OCI-LY1 (cell line): Measurements from ENCODE around the gene MARCOL.

Source experiments
- H2AFZ ChIP-seq: fragments of 200-600 bp; sonication (generic), shearing (Covaris generic); 2 replicates; pipeline ENCODE4 v1.6.0; 2014; ENCODE audit warnings: antibody characterized with exemption, mild to moderate bottlenecking, low read length
- H3F3A ChIP-seq: fragments of 200-600 bp; sonication (generic), shearing (Covaris generic); 2 replicates; pipeline ENCODE4 v1.6.0; 2014; ENCODE audit warnings: mild to moderate bottlenecking, antibody characterized with exemption, low read length, moderate library complexity; ENCODE audit not compliant: insufficient read depth
- H3K27ac ChIP-seq: fragments of 200-600 bp; sonication (generic); 2 replicates; pipeline ENCODE4 v1.5.1; 2014; ENCODE audit warnings: low read length, mixed run types, mild to moderate bottlenecking, low read depth; ENCODE audit not compliant: poor library complexity, severe bottlenecking
- H3K27me3 ChIP-seq: fragments of 200-600 bp; sonication (generic); 2 replicates; pipeline ENCODE4 v1.6.0; 2014; ENCODE audit warnings: antibody characterized with exemption, mild to moderate bottlenecking, low read length, moderate library complexity; ENCODE audit not compliant: insufficient read depth
- H3K36me3 ChIP-seq: fragments of 200-600 bp; sonication (generic); 2 replicates; pipeline ENCODE4 v1.6.1; 2014; ENCODE audit warnings: mild to moderate bottlenecking, antibody characterized with exemption, low read length, moderate library complexity, mixed read lengths; ENCODE audit not compliant: insufficient read depth
- H3K4me1 ChIP-seq: fragments of 200-600 bp; sonication (generic); 2 replicates; pipeline ENCODE4 v1.5.1; 2014; ENCODE audit warnings: mild to moderate bottlenecking, low read length, moderate library complexity; ENCODE audit not compliant: insufficient read depth, severe bottlenecking
- H3K4me2 ChIP-seq: fragments of 200-600 bp; sonication (generic), shearing (Covaris generic); 2 replicates; pipeline ENCODE4 v1.6.1; 2014; ENCODE audit warnings: low read length
- H3K4me3 ChIP-seq: fragments of 200-600 bp; sonication (generic); 2 replicates; pipeline ENCODE4 v1.5.1; 2014; ENCODE audit warnings: low read length, low read depth, mild to moderate bottlenecking, mixed read lengths; ENCODE audit not compliant: poor library complexity, severe bottlenecking
- H3K79me2 ChIP-seq: fragments of 200-600 bp; shearing (Covaris generic); 2 replicates; pipeline ENCODE4 v1.6.1; 2016; ENCODE audit warnings: mixed run types, low read length, mixed read lengths; ENCODE audit not compliant: insufficient read depth
- H3K9ac ChIP-seq: fragments of 200-600 bp; sonication (generic), shearing (Covaris generic); 2 replicates; pipeline ENCODE4 v1.6.1; 2014; ENCODE audit warnings: mild to moderate bottlenecking, low read length, mixed read lengths
- H3K9me2 ChIP-seq: fragments of 200-600 bp; sonication (generic), shearing (Covaris generic); 2 replicates; pipeline ENCODE4 v1.6.1; 2014; ENCODE audit warnings: low read depth, mild to moderate bottlenecking, low read length, mixed read lengths
- H3K9me3 ChIP-seq: fragments of 200-600 bp; shearing (Covaris generic); 2 replicates; pipeline ENCODE4 v1.6.1; 2014; ENCODE audit warnings: low read length, mixed read lengths
- H4K20me1 ChIP-seq: fragments of 200-600 bp; sonication (generic), shearing (Covaris generic); 2 replicates; pipeline ENCODE4 v1.6.0; 2016; ENCODE audit warnings: mild to moderate bottlenecking, low read length; ENCODE audit not compliant: insufficient read depth
- EZH2 ChIP-seq: fragments of 200-600 bp; sonication (generic), shearing (Covaris generic); IDR thresholded peaks from 2 replicates; pipeline ENCODE4 v1.8.0; 2017; ENCODE audit warnings: borderline replicate concordance, mixed run types, mild to moderate bottlenecking, antibody characterized with exemption, low read length, moderate library complexity, mixed read lengths
- TF ChIP-seq, protein P1 (sequence below): fragments of 200-600 bp; sonication (generic), shearing (Covaris generic); IDR thresholded peaks from 2 replicates; pipeline ENCODE4 v1.5.1; 2017; ENCODE audit warnings: mild to moderate bottlenecking, antibody characterized with exemption, low read length, moderate library complexity, mixed read lengths

MARCOL gene

DNA sequence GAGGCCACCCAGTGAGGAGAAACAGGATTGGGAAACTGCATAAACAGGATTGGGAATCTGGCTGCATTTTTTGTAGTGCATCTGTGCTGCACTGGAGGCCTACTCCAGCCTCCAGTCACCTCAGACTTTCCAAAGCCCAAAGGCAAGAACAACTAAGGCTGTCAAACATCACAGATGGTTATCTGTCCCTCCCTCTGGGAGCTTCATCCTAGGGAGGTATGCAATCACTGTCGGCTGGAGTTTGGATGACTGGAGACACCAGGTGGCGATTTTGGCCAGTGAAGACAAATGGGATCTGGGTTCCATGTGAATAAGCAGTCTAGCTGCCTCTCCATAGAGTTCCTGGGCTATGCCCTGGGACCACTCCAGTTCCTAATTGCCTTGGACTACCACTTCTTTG is 21.0 kb downstream of the MARCOL start:
- TF ChIP-seq, protein P1, sequence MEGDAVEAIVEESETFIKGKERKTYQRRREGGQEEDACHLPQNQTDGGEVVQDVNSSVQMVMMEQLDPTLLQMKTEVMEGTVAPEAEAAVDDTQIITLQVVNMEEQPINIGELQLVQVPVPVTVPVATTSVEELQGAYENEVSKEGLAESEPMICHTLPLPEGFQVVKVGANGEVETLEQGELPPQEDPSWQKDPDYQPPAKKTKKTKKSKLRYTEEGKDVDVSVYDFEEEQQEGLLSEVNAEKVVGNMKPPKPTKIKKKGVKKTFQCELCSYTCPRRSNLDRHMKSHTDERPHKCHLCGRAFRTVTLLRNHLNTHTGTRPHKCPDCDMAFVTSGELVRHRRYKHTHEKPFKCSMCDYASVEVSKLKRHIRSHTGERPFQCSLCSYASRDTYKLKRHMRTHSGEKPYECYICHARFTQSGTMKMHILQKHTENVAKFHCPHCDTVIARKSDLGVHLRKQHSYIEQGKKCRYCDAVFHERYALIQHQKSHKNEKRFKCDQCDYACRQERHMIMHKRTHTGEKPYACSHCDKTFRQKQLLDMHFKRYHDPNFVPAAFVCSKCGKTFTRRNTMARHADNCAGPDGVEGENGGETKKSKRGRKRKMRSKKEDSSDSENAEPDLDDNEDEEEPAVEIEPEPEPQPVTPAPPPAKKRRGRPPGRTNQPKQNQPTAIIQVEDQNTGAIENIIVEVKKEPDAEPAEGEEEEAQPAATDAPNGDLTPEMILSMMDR: no peak
- no peak for TF ChIP-seq EZH2
- Histone ChIP-seq H3K4me1 (no peaks in the 10 kb centered on the region), H3K4me2 (no peak overlapping the region), H3K9me2 (no peaks in the 10 kb centered on the region), H3K36me3 (no peaks in the 10 kb centered on the region), H3K79me2 (no peaks in the 10 kb centered on the region), H2AFZ (no peak overlapping the region), H3K9me3 (no peaks in the 10 kb centered on the region), H3K9ac (no peak overlapping the region), H3K27me3 (no peaks in the 10 kb centered on the region), H3K4me3 (no peak overlapping the region), H4K20me1 (no peaks in the 10 kb centered on the region), H3K27ac (no peak overlapping the region), H3F3A (no peaks in the 10 kb centered on the region)

DNA sequence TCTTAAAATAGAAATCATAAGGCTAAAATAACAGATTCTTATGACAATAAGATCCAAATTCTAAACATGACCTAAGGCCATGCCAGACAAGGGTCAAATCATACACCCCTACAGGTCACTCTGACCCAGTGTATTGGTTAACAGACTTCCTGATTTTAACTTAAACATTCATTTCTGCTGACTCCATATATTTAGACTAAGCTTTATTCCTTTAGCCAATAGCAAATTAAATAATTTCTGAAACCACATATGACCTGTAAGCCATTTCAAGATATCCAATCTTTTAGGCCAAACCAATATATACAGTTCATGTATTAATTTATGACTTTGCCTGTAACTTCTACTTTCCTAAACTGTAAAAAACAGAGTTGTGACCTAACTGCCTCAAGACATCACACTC is 22.9 kb downstream of the MARCOL start:
- no peaks in the 10 kb centered on the region for H3K79me2 ChIP-seq
- no peaks in the 10 kb centered on the region for H3K27me3 ChIP-seq
- H4K20me1 ChIP-seq: no peaks in the 10 kb centered on the region
- H3K9me3 ChIP-seq: no peaks in the 10 kb centered on the region
- no peak overlapping the region for H3K27ac ChIP-seq
- no peaks in the 10 kb centered on the region for H3K36me3 ChIP-seq
- no peaks in the 10 kb centered on the region for H3K4me1 ChIP-seq
- H3K4me3 ChIP-seq: no peak overlapping the region
- no peaks in the 10 kb centered on the region for H3K9me2 ChIP-seq
- H2AFZ ChIP-seq: no peak overlapping the region
- H3K4me2 ChIP-seq: no peak overlapping the region
- TF ChIP-seq, protein P1: no peak
- no peak for TF ChIP-seq EZH2
- no peaks in the 10 kb centered on the region for H3F3A ChIP-seq
- no peak overlapping the region for H3K9ac ChIP-seq

DNA sequence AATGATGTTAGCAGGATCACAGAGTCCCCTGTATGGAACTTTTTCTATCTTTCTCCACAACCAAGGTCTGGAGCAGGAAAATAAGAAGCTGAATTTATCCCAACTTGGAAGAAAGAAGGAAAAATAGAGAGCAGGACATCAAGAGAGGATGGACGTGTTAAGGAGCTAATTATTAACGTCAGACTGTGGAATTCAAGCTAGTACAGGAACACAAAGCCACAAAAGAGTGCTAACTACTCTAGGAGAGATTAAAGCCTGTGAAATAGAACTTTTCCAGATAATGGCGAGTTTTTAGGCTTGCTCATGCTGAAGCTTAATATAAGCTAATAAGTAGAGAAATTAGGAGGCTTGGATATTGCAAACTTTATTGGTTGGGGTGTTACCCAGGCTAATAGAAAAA is 29.6 kb downstream of the MARCOL start:
- Histone ChIP-seq H4K20me1 (no peaks in the 10 kb centered on the region), H3K4me3 (no peak overlapping the region), H3K9me2 (no peaks in the 10 kb centered on the region), H3K4me1 (no peaks in the 10 kb centered on the region), H2AFZ (no peak overlapping the region), H3K27ac (no peak overlapping the region), H3K36me3 (no peaks in the 10 kb centered on the region), H3K9me3 (no peaks in the 10 kb centered on the region), H3F3A (no peaks in the 10 kb centered on the region), H3K4me2 (no peak overlapping the region), H3K79me2 (no peaks in the 10 kb centered on the region), H3K9ac (no peak overlapping the region), H3K27me3 (no peaks in the 10 kb centered on the region)
- TF ChIP-seq EZH2: no peak
- TF ChIP-seq, protein P1: no peak
